Gastroesophageal sphincter (tissue), 3 donors: ENCODE measurements around the gene LYVE1.

Source experiments
- POLR2A ChIP-seq, 2 donors: fragments of 450-650 bp; IDR thresholded peaks; one replicate each; pipeline ENCODE4 v1.6.1; 2017; ENCODE audit warnings: antibody characterized with exemption in 2 of 2, mild to moderate bottlenecking in 2 of 2, moderate library complexity in 1 of 2
- TF ChIP-seq, protein P1 (sequence below), 4 experiments: fragments of 200-600 bp in 2 of 4; fragments of 450-650 bp in 2 of 4; sonication (generic) in 1 of 4; IDR thresholded peaks; one replicate each; pipeline ENCODE4 v1.5.1; 2017 to 2019; ENCODE audit warnings: antibody characterized with exemption in 4 of 4, mild to moderate bottlenecking in 2 of 4, moderate library complexity in 2 of 4

DNA sequence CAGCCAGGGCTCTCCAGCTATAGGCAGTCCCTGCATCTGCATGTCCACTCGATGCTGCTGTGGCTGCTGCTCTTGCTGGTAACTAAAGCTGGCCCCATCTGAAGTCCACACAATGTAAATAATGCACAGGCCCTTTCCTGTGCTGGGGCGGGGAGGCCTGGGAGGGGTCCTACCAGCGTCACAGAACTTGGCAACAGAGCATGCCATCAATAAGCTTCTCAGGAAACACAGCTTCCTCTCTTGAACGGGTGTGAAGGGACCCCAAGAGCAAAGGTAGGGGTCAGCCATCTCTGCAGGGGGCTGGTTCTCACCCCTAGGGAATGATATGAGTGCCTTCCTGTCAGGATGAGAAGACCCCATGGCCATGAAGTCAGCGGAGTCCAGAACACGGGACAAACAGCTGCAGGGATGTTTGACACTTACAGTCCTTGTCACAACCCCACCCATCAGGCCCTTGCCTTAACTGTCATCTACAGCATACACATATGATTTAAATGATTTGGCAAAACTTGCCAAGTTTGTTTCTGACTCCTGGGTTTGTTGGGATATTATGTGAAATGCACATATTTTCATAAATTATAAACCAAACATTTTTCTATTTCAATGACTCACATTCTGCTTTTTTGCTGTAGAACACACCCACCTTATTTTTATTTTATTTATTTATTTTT is 39.1 kb upstream of the LYVE1 start:
- TF ChIP-seq, protein P1, sequence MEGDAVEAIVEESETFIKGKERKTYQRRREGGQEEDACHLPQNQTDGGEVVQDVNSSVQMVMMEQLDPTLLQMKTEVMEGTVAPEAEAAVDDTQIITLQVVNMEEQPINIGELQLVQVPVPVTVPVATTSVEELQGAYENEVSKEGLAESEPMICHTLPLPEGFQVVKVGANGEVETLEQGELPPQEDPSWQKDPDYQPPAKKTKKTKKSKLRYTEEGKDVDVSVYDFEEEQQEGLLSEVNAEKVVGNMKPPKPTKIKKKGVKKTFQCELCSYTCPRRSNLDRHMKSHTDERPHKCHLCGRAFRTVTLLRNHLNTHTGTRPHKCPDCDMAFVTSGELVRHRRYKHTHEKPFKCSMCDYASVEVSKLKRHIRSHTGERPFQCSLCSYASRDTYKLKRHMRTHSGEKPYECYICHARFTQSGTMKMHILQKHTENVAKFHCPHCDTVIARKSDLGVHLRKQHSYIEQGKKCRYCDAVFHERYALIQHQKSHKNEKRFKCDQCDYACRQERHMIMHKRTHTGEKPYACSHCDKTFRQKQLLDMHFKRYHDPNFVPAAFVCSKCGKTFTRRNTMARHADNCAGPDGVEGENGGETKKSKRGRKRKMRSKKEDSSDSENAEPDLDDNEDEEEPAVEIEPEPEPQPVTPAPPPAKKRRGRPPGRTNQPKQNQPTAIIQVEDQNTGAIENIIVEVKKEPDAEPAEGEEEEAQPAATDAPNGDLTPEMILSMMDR (IDR thresholded peaks at IDR 0.05), result no peak
- TF ChIP-seq POLR2A (IDR thresholded peaks at IDR 0.05), result no peak
